GM21423 (cell line): ENCODE measurements around the gene PTPN5.
A peak's percentile ranks its signal among the peaks of the same experiment; 100 is the strongest.

ENCODE experiments used
- ATAC-seq: cut with Tn5 transposase; IDR thresholded peaks from one replicate; pipeline ENCODE4 v1.9.1; 2021; ENCODE audit warnings: mild to moderate bottlenecking, moderate library complexity; ENCODE audit not compliant: unreplicated experiment

Gene PTPN5

DNA sequence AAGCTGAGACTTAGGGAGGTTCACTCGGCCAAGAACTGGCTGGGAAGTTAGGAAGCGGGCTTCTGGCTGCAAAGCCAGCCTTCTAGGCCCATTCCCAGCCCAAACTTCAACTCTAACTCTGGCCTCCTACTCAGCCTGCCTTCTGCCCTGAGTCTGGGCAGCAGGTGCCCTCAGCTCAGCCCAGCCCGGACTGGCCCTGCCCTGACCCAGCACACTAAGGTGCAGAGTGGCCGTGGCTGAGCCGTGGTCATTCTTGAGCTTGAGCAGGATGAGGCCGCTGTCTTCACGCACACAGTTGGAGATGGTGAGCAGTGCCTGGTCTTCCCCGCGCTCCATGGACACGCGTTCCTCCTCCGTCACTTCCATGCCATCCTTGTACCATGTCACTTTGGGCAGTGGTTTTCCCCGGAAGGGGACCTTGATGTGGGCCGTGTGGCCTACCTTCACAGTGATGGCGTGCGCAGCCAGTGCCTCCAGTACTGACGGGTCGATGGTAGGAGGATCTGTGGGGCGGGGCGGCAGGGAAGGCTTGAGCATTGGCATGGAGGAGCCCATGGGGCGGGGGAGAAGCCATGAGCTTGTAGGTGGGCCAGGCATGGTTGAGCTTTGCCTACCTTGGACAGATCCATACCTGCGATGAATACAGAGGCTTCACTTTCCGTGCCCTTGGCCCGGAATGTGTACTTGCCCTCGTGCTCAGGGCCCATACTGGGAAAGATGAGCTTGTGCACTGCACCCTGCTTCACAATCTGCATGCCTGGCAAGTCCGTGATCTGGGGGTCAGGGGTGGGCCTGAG, 77.8 kb downstream of the PTPN5 start:
- no peak for ATAC-seq

DNA sequence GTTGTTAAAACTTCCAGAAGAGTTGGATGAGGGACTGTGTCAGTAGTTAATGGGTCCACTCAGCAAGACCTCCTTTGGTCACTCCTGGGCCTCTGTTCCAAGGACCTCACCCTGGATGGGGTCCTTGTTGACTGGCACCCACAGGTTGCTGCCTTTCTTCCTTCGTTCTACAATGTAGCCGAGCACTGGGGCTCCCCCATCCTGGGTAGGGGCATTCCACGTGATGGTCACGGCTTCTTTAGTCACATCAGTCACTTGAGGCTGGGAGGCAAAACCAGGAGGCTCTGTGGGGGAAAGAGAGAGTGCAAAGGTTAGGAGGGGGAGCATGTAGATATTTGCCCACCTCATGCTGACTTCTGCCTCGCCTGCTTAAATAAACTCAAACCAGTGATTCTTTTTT, 81.1 kb downstream of the PTPN5 start:
- no peak for ATAC-seq

DNA sequence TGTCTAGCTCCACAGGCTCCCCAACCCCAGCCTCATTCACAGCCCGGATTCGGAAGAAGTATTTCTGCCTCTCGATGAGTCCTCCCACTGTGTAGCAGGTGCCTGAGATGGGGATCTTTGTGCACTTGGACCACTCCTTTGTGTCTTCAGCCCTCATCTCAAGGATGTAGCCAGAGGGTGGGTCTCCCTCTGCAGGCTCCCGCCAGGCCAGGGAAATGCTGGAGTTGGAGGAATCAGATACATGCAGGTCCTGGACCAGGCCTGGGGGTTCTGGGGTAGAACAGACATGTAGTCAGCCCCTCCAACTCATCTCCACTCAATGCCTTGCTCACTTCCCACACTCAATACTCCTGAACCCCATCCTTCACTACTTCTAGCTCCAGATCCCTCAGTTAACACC, 82.2 kb downstream of the PTPN5 start:
- ATAC-seq: no peak

GRCh38 chr11:18707811-18708340, 83.7 kb downstream of the PTPN5 start:
- no peak for ATAC-seq

DNA sequence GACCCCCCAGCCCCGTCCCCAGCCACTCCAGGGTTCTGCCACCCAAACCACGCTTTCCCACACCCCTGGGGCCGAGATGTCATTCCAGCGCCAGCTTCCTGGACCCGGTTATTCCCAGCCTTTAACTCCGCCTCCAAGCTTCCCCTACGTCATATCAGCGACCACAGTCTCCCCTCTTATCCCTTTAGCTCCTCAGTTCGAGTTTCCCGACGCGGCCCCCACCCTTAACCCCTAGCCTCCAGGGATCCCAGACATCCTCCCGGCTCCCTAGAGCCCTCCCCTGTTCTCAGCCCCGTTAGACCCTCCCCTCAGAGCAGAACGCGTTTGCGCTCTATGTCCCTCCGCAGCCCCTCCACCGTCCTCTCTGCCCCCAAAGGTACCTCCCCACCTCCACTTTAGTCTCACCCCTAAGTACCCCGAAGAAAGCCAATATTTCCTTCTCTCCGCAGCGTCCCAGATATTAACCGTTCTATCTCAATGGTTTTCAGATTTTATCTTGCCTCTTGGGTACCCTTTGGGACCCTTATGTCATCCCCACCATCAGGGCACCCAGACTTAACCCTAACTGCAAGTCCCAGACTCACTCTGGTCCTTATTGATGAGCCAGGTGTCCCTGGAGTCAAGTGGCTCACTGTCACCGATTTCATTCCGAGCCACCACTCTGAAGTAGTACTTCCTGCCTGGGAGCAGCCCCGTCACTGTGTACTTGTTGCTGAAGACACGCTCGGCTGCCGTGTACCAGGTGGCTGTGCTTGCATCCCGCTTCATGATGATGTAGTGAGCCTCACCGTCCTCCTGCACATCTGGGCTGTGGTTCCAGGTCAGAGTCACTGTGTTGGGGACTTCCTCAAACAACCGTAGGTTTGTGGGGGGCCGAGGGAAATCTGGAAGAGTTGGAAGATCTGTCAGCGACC, 85.0 kb downstream of the PTPN5 start:
- ATAC-seq: peak; percentile 65

DNA sequence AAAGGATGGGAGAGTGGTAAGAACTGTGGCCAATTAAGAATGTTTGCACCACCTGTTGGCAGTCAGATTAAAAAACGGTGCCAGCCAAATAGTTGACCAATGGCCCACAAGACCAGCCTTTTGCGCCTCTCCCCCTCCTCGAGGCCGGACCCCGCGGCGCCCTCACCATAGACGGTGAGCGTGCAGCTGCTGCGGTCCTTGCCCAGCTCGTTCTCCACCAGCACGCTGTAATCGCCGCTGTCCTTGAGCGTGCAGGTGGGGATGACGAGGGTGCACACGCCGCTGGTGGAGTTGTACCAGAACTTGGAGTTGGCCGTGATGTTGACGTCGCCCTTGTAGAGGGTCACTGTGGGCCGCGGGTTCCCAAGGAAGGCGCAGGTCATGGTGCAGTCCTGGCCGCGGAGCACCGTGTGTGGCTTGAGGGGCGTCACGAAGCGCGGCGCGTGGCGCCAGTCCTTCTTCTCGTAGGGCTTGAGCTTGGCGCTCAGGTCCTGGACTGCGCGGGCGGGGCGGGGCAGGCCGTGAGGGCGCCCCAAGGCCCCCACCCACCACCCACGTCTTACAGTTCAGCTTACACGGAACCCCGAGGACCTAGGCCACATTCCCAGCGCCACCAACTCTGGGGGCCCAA, 85.8 kb downstream of the PTPN5 start:
- no peak for ATAC-seq

GRCh38 chr11:18704698-18705097, 86.9 kb downstream of the PTPN5 start:
- ATAC-seq: no peak

- no peak for ATAC-seq
Observed at GRCh38 chr11:18704045-18704645, 87.5 kb downstream of the PTPN5 start.

DNA sequence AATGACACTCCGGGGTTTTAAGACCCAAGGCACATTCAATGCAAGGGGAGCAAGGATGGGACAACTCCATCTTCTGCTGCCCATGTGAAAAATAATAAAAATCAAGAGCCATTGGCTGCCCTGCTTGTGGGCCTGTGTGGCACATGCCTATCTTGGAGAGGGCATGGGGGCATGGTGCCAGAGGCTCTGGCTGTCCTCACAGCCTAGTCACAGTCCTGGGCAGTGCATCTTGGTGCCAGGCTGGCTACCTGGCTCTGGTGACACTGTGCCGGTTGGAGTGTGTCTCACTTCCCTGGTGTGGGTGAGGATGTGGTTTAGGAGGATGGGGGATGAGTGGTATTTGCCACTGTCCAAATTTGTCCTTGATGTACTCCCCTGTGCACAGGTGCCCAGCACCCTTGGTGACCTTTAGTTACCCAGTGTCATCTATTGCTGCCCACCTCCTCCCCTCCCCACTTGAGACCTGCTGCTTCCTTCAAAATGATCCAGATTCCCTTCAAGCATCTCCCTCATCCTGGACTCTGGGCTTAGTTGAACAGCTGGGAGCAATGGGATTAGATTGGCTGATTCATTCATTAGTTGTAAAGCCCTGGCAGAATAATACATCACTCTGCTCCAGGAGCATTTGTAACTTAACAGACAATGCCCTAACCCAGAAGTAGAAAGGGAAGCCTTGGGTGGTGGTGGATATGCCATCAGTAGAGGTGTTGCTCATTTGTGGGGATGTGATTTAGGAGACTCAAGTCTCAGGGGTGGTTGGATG, 88.4 kb downstream of the PTPN5 start:
- ATAC-seq: no peak

DNA sequence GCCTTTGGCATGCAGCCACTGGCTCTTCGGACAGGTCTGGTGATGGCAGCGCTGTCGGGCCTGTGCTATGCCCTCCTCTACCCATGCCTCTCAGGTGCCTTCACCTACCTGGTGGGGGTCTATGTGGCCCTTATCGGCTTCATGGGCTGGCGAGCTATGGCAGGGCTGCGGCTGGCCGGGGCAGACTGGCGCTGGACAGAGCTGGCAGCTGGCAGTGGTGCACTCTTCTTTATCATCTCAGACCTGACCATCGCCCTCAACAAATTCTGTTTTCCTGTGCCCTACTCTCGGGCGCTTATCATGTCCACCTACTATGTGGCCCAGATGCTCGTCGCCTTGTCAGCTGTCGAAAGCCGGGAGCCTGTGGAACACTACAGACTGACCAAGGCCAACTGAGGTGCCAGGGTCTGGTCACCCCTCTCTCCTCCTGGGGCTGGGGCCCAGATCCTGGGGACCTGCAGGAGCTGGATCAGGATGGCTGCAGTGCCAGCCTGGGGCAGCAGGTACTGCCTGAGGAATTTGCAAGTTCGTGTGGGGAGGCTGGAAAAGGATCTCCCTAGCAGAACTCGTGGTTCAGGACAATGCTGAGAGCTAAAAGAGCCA, 89.9 kb downstream of the PTPN5 start:
- no peak for ATAC-seq

DNA sequence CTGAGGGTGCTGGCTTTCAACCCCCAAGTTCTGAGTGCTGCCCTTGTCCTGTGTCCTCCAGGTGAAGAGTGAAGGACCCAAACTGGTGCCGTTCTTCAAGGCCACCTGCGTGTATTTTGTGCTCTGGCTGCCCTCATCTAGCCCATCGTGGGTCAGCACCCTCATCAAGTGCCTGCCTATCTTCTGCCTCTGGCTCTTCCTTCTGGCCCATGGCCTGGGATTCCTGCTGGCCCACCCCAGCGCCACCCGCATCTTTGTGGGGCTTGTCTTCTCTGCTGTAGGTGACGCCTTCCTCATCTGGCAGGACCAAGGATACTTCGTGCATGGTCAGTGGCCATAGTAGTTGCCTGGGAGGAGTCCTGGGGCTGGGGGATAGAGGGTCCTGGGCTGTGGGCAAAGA, 90.7 kb downstream of the PTPN5 start:
- no peak for ATAC-seq

- no peak for ATAC-seq
Observed at GRCh38 chr11:18700375-18700774, 91.2 kb downstream of the PTPN5 start.

DNA sequence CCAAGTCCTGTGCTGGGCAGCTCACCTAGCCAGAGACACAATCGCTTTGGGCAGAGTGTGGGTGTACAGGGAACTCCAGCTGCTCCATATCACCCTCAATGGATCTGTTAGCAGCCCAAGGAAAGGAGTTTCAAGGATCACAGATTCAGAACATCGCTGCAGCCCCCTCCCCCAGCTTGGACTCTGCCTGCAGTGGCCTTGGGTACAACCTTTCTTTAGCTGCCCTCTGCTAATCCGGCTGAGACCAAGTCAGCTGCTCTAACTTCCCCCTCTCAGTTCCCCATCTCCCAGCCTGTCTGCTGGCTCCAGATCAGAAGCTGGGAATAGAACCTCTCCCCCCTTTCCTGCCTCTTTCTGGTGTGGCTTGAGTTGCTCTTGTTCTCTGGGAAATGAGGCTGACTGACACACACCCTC, 91.7 kb downstream of the PTPN5 start:
- ATAC-seq: no peak

DNA sequence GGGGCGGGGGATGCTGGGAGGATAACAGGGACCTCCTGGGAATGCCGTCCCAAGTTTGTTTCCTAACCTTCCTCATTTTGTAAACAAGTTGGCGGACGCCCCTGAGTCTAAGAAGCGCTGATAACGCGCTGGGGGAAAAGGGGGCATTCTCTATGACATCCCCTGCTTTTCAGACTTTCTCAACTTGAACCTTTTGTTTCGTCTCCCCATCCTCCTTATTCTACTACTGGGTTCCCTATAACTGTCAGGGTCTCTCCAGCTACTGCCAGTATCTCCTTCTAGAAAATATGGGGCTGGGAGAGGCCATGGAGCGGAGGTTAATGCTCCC, 92.4 kb downstream of the PTPN5 start:
- ATAC-seq: no peak

GRCh38 chr11:18698341-18699268, 93.0 kb downstream of the PTPN5 start, which contains the start of gene TMEM86A:
TSS of gene TMEM86A (plus strand) at chr11:18698779. CDS start at chr11:18698887, 108 bp downstream.
- ATAC-seq: peak; percentile 87

DNA sequence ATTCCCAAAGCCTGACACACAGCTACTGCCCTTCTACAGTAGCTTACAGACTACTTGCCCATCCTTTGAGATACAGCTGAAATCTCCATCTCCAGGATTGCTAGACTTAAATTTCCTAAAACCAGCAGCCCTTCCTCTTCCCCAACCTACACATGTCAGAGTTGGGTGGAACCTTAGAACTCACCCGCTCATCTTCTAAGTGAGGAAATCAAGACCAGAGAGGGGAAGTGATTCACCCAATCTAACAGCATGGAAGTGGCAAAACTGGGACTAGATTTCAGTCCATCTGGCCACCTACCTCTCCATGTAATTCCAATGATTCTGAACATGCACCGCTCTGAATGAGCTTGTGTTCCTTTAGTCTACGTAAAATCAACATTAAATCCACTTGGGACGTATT, 94.0 kb downstream of the PTPN5 start:
- ATAC-seq: no peak

DNA sequence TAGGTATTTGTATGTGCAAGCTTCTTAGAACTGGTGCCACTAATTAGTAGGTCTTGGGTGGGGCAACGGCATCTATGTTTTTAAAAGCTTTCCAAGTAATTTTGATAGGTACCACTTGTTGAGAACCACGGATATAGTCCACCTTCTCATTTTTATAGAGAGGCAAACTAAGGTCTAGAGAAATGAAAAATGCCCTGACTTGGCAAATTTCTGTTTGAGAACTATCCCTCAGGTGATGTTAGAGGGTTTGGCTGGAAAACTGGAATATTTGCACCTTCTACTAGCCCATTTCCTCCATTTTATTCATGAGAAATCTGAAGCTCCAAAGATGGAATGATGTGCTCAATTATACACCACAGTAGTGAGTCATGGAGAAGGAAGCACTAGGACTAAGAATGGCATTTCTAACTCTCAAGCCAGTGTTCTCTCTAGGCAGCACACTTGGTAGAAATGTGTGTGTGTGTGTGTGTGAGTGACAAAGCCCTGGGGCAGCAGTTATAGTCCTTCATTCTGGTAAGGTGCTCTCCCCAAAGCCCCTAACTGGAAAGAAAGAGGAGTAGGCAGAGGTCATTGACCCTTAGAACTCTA, 94.9 kb downstream of the PTPN5 start:
- ATAC-seq: no peak
